Measurements from ENCODE around the gene FOXC2. TPM values are rescaled to one million over a fixed set of nuclear protein-coding genes. Genes with fewer than 3 reads are reported as not detected.

Gene FOXC2
- total and polyA plus RNA-seq, 2 of the 13 experiments (the other 11 are each of a cell fraction or from before 2014, with no cell fraction given) = not detected

DNA sequence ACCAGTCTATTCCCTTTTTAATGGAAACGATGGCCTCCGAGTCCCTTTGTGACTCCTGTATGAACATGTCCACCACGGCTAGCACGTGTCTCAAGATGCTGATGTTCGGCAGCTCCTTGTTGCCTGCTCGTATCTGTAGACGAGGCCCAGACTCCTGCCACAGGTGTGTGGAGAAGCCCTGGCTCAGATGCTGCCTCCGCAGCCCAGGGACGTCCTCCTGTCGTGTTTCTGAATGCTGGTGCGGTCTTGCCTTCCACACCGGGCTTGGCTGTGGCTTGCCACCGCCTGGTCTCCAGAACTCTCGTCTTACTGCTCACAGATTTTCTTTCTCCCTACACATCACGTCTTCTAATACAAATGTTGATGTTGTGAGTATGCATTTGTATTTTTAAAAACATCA is 39.3 kb upstream of the FOXC2 start:
- H3K4me1 ChIP-seq (ENCODE audit: insufficient read depth, low read length) = no peaks in the 10 kb centered on the region
- ATAC-seq = no peak
- no peaks in the 10 kb centered on the region for H3K79me2 ChIP-seq (ENCODE audit: insufficient read depth, low read length)
- ChIA-PET CTCF (ENCODE audit: low intra/inter-chr PET ratio, low total read pairs) (no interaction called here), POLR2A (no interaction called here)
- in situ Hi-C loops (cut with HindIII; ENCODE audit: extremely low pct_ligation_motif_present, low pct_unique_long_range_greater_than_20kb) = no loop called here
- FAIRE-seq = no peak
- TF ChIP-seq CHCHD3 (CRISPR knock-in tag; IDR thresholded peaks at IDR 0.05) = no peak
- TF ChIP-seq ZNF841 (CRISPR knock-in tag; IDR thresholded peaks at IDR 0.05; ENCODE audit: borderline replicate concordance) = no peak
- TF ChIP-seq ZNF605 (CRISPR knock-in tag; IDR thresholded peaks at IDR 0.05) = no peak
- TF ChIP-seq HIVEP1 (CRISPR knock-in tag; IDR thresholded peaks at IDR 0.05) = no peak
- TF ChIP-seq ZNF776 (CRISPR knock-in tag; IDR thresholded peaks at IDR 0.05) = no peak
- TF ChIP-seq, protein P1, sequence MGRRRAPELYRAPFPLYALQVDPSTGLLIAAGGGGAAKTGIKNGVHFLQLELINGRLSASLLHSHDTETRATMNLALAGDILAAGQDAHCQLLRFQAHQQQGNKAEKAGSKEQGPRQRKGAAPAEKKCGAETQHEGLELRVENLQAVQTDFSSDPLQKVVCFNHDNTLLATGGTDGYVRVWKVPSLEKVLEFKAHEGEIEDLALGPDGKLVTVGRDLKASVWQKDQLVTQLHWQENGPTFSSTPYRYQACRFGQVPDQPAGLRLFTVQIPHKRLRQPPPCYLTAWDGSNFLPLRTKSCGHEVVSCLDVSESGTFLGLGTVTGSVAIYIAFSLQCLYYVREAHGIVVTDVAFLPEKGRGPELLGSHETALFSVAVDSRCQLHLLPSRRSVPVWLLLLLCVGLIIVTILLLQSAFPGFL (CRISPR knock-in tag; IDR thresholded peaks at IDR 0.05) = no peak
- TF ChIP-seq, protein P2, sequence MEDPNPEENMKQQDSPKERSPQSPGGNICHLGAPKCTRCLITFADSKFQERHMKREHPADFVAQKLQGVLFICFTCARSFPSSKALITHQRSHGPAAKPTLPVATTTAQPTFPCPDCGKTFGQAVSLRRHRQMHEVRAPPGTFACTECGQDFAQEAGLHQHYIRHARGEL (CRISPR knock-in tag; IDR thresholded peaks at IDR 0.05) = no peak
- TF ChIP-seq, protein P3, sequence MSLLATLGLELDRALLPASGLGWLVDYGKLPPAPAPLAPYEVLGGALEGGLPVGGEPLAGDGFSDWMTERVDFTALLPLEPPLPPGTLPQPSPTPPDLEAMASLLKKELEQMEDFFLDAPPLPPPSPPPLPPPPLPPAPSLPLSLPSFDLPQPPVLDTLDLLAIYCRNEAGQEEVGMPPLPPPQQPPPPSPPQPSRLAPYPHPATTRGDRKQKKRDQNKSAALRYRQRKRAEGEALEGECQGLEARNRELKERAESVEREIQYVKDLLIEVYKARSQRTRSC (CRISPR knock-in tag; IDR thresholded peaks at IDR 0.05; ENCODE audit: low read depth) = no peak
- TF ChIP-seq MXI1 (IDR thresholded peaks at IDR 0.05; ENCODE audit: borderline replicate concordance, low read depth, low read length) = no peak
- no peak for TF ChIP-seq ZSCAN22 (CRISPR knock-in tag; IDR thresholded peaks at IDR 0.05)
- no peak for TF ChIP-seq ONECUT2 (CRISPR knock-in tag; IDR thresholded peaks at IDR 0.05)
- no peak for TF ChIP-seq KLF12 (CRISPR knock-in tag; IDR thresholded peaks at IDR 0.05; ENCODE audit: borderline replicate concordance)
- no peak for TF ChIP-seq ZFYVE20 (CRISPR knock-in tag; IDR thresholded peaks at IDR 0.05; ENCODE audit: borderline replicate concordance, low read depth)
- TF ChIP-seq ZFP41 (CRISPR knock-in tag; IDR thresholded peaks at IDR 0.05; ENCODE audit: borderline replicate concordance) = no peak
- TF ChIP-seq HES4 (CRISPR knock-in tag; IDR thresholded peaks at IDR 0.05; ENCODE audit: borderline replicate concordance) = no peak
- TF ChIP-seq, protein P4, sequence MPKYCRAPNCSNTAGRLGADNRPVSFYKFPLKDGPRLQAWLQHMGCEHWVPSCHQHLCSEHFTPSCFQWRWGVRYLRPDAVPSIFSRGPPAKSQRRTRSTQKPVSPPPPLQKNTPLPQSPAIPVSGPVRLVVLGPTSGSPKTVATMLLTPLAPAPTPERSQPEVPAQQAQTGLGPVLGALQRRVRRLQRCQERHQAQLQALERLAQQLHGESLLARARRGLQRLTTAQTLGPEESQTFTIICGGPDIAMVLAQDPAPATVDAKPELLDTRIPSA (CRISPR knock-in tag; IDR thresholded peaks at IDR 0.05; ENCODE audit: borderline replicate concordance) = no peak
- TF ChIP-seq, protein P5, sequence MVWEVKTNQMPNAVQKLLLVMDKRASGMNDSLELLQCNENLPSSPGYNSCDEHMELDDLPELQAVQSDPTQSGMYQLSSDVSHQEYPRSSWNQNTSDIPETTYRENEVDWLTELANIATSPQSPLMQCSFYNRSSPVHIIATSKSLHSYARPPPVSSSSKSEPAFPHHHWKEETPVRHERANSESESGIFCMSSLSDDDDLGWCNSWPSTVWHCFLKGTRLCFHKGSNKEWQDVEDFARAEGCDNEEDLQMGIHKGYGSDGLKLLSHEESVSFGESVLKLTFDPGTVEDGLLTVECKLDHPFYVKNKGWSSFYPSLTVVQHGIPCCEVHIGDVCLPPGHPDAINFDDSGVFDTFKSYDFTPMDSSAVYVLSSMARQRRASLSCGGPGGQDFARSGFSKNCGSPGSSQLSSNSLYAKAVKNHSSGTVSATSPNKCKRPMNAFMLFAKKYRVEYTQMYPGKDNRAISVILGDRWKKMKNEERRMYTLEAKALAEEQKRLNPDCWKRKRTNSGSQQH (CRISPR knock-in tag; IDR thresholded peaks at IDR 0.05; ENCODE audit: low read depth) = no peak
- TF ChIP-seq KAT2B (IDR thresholded peaks at IDR 0.05; ENCODE audit: borderline replicate concordance, low read depth, low read length) = no peak
- TF ChIP-seq, protein P6, sequence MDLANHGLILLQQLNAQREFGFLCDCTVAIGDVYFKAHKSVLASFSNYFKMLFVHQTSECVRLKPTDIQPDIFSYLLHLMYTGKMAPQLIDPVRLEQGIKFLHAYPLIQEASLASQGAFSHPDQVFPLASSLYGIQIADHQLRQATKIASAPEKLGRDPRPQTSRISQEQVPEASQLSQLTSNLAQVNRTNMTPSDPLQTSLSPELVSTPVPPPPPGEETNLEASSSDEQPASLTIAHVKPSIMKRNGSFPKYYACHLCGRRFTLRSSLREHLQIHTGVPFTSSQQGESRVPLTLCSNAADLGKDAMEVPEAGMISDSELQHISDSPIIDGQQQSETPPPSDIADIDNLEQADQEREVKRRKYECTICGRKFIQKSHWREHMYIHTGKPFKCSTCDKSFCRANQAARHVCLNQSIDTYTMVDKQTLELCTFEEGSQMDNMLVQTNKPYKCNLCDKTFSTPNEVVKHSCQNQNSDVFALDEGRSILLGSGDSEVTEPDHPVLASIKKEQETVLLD (CRISPR knock-in tag; IDR thresholded peaks at IDR 0.05; ENCODE audit: low read depth) = no peak
- DNase-seq (ENCODE audit: low spot score) = no peak
- no peaks in the 10 kb centered on the region for H3K36me3 ChIP-seq (replicated peaks in 1 of 2; ENCODE audit: control insufficient read depth in 1 of 2, insufficient read depth in 2 of 2, low read length in 2 of 2)
- no peak overlapping the region for H2AFZ ChIP-seq (ENCODE audit: low read length)
- no peaks in the 10 kb centered on the region for H3K9me3 ChIP-seq (ENCODE audit: low read length)
- H3K4me3 ChIP-seq (replicated peaks in 1 of 3; ENCODE audit: insufficient read depth in 1 of 3, low read depth in 2 of 3, low read length in 3 of 3) = no peak overlapping the region
- BruUV-seq (replicated peaks) = no TSS peak
- H3K9ac ChIP-seq (ENCODE audit: insufficient read depth, low read depth, low read length) = no peak overlapping the region
- no peak overlapping the region for H3K27ac ChIP-seq (ENCODE audit: extremely low read length, insufficient read depth, low read length)
- H3K4me2 ChIP-seq (ENCODE audit: low read depth, low read length) = no peak overlapping the region
- H3K27me3 ChIP-seq (ENCODE audit: control insufficient read depth in 1 of 2, insufficient read depth in 2 of 2, low read length in 2 of 2) = peaks cover 0 to 18% of the 10 kb centered on the region in 2 experiments; a peak in 3 of 5 replicates
- intact Hi-C loops (cut with micrococcal nuclease; ENCODE audit: unreplicated experiment) = no loop called here
- WGBS (ENCODE audit: low lambda C conversion rate) = 87% methylated on average over 15 of the region's 15 CpGs
- H4K20me1 ChIP-seq (ENCODE audit: insufficient read depth, low read length) = no peaks in the 10 kb centered on the region
